HepG2 (cell line): ENCODE measurements around the gene ATG7. TPM values are rescaled to one million over a fixed set of nuclear protein-coding genes. Genes with fewer than 3 reads are reported as not detected.

ENCODE experiments used
- ATAC-seq: fragments of 200-7000 bp; cut with Tn5 transposase; 3 replicates; pipeline ENCODE4 v1.9.1; 2020; ENCODE audit warnings: mild to moderate bottlenecking, moderate library complexity
- BruUV-seq: library from RNA; stranded (reverse); fragments of 400-500 nt; replicated peaks from 2 replicates; lab custom pipeline; 2021; lab: Mats Ljungman, UMichigan
- CTCF ChIA-PET: fragments of 300-600 bp; formaldehyde crosslinking; extraction: SDS; loops from one replicate; lab custom pipeline; 2021; ENCODE audit warnings: low total read pairs, inconsistent platforms, low intra/inter-chr PET ratio; lab: Yijun Ruan, JAX
- POLR2A ChIA-PET: fragments of 350-600 bp; sonication (Branson Sonifier 250); formaldehyde crosslinking; loops from one replicate; lab custom pipeline; 2020; ENCODE audit warnings: antibody characterized with exemption, inconsistent platforms; lab: Yijun Ruan, JAX
- DNase-seq: peaks from one replicate; pipeline ENCODE4 v3.0.0-alpha.2; 2015; ENCODE audit warnings: low spot score
- FAIRE-seq: peaks from 3 replicates; lab custom pipeline; 2011; peaks lifted over from hg19 to GRCh38; lab: Jason Lieb, UNC
- H2AFZ ChIP-seq: one replicate; pipeline ENCODE4 v1.6.1; 2011; ENCODE audit warnings: low read length, inconsistent platforms
- H3K27ac ChIP-seq: fragments of 300-600 bp; 3 replicates; pipeline ENCODE4 v1.8.0; 2011; ENCODE audit warnings: mixed run types, mild to moderate bottlenecking, mixed read lengths, low read length, inconsistent platforms; ENCODE audit not compliant: insufficient read depth; ENCODE audit errors: extremely low read length
- H3K27me3 ChIP-seq, 2 experiments: fragments of 200-600 bp in 1 of 2; 2 replicates in 1 of 2; 3 replicates in 1 of 2; pipeline versions ENCODE4 v1.6.0 to v1.8.0; 2011; ENCODE audit warnings: low read length in 2 of 2, mild to moderate bottlenecking in 2 of 2, moderate library complexity in 2 of 2, inconsistent platforms in 1 of 2; ENCODE audit not compliant: insufficient read depth in 2 of 2, control insufficient read depth in 1 of 2
- H3K36me3 ChIP-seq, 2 experiments: fragments of 200-600 bp in 1 of 2; replicated peaks in 1 of 2; 2 replicates in 1 of 2; 3 replicates in 1 of 2; pipeline versions ENCODE4 v1.5.1 to v1.8.0; 2011; ENCODE audit warnings: low read length in 2 of 2, inconsistent platforms in 1 of 2; ENCODE audit not compliant: insufficient read depth in 2 of 2, control insufficient read depth in 1 of 2
- H3K4me1 ChIP-seq: 2 replicates; pipeline ENCODE4 v1.5.1; 2012; ENCODE audit warnings: low read length, inconsistent platforms; ENCODE audit not compliant: insufficient read depth
- H3K4me2 ChIP-seq: 2 replicates; pipeline ENCODE4 v1.6.0; 2011; ENCODE audit warnings: low read depth, low read length, inconsistent platforms
- H3K4me3 ChIP-seq, 3 experiments: fragments of 200-600 bp in 1 of 3; sonication (generic), shearing (Covaris generic) in 1 of 3; replicated peaks in 1 of 3; 2 replicates each; pipeline ENCODE4 v1.5.1; 2011 to 2016; ENCODE audit warnings: low read length in 3 of 3, inconsistent platforms in 2 of 3, low read depth in 2 of 3, mild to moderate bottlenecking in 2 of 3, control low read depth in 1 of 3, mixed read lengths in 1 of 3; ENCODE audit not compliant: insufficient read depth in 1 of 3
- H3K79me2 ChIP-seq: one replicate; pipeline ENCODE4 v1.6.1; 2011; ENCODE audit warnings: low read length, inconsistent platforms; ENCODE audit not compliant: insufficient read depth
- H3K9ac ChIP-seq: 2 replicates; pipeline ENCODE4 v1.6.0; 2011; ENCODE audit warnings: mild to moderate bottlenecking, low read depth, low read length, inconsistent platforms; ENCODE audit not compliant: insufficient read depth
- H3K9me3 ChIP-seq: 2 replicates; pipeline ENCODE4 v1.5.1; 2012; ENCODE audit warnings: mild to moderate bottlenecking, low read length
- H4K20me1 ChIP-seq: 2 replicates; pipeline ENCODE4 v1.6.0; 2011; ENCODE audit warnings: inconsistent platforms, mild to moderate bottlenecking, low read length, moderate library complexity; ENCODE audit not compliant: insufficient read depth
- BRD4 ChIP-seq: sonication (generic); formaldehyde crosslinking; IDR thresholded peaks from 2 replicates; pipeline ENCODE4 v1.4.0; 2020; ENCODE audit warnings: missing genetic modification reagents
- GFI1 ChIP-seq: sonication (generic); formaldehyde crosslinking; IDR thresholded peaks from 2 replicates; pipeline ENCODE4 v1.5.0; 2020; ENCODE audit warnings: missing genetic modification reagents, mild to moderate bottlenecking, borderline replicate concordance
- HMG20B ChIP-seq: conservative IDR thresholded peaks from 2 replicates; pipeline ENCODE4 v1.6.1; 2016; ENCODE audit warnings: missing genetic modification reagents, missing compliant biosample characterization
- RARG ChIP-seq: sonication (generic); formaldehyde crosslinking; IDR thresholded peaks from 2 replicates; pipeline ENCODE4 v1.4.0; 2020; ENCODE audit warnings: low read depth, mild to moderate bottlenecking, missing genetic modification reagents
- SCMH1 ChIP-seq: sonication (generic); formaldehyde crosslinking; IDR thresholded peaks from 2 replicates; pipeline ENCODE4 v1.9.0; 2021; ENCODE audit warnings: missing genetic modification reagents, mild to moderate bottlenecking, borderline replicate concordance
- SMAD9 ChIP-seq: sonication (generic); formaldehyde crosslinking; IDR thresholded peaks from 2 replicates; pipeline ENCODE4 v1.5.1; 2020; ENCODE audit warnings: mild to moderate bottlenecking, missing genetic modification reagents
- ZNF121 ChIP-seq: sonication (generic); formaldehyde crosslinking; IDR thresholded peaks from 2 replicates; pipeline ENCODE4 v1.5.0; 2020; ENCODE audit warnings: mild to moderate bottlenecking, missing genetic modification reagents
- ZNF549 ChIP-seq: sonication (generic); formaldehyde crosslinking; IDR thresholded peaks from 2 replicates; pipeline ENCODE4 v1.5.0; 2020; ENCODE audit warnings: missing genetic modification reagents
- ZNF879 ChIP-seq: sonication (generic); formaldehyde crosslinking; IDR thresholded peaks from 2 replicates; pipeline ENCODE4 v1.8.1; 2023; ENCODE audit warnings: missing genetic modification reagents
- WGBS: methylation state at CpG from one replicate; pipeline ENCODE4 v1.1.6; 2017; ENCODE audit warnings: low lambda C conversion rate; 5-methylcytosine and 5-hydroxymethylcytosine counted together
- in situ Hi-C: cut with HindIII; loops from 2 replicates; pipeline ENCODE4 v1.10.0; 2017; ENCODE audit warnings: low pct_unique_long_range_greater_than_20kb; ENCODE audit not compliant: extremely low pct_ligation_motif_present
- intact Hi-C: fragments of 100-400 bp; cut with micrococcal nuclease; formaldehyde crosslinking; loops from one replicate; pipeline ENCODE4 v1.10.0; 2022; ENCODE audit not compliant: unreplicated experiment
- polyA plus RNA-seq, 8 experiments: library from polyadenylated mRNA; depleted of rRNA in 3 of 8; stranded (reverse) in 7 of 8; unstranded in 1 of 8; fragments of >200 nt; fragmentation: Illumina TruSeq in 4 of 8; extraction: Trizol in 4 of 8; gene quantifications; 2 replicates each; pipeline versions ENCODE4 v1.2.1 to v1.2.3, GENCODE V29; 2011 to 2016; ENCODE audit warnings: low read depth in 4 of 8, missing spikeins in 1 of 8, mixed read lengths in 1 of 8; ENCODE audit not compliant: insufficient read depth in 1 of 8
- total RNA-seq, 5 experiments: library from RNA; depleted of rRNA; stranded (reverse); fragments of >200 nt; fragmentation: Illumina TruSeq; extraction: Trizol; gene quantifications; 2 replicates each; pipeline ENCODE4 v1.2.3, GENCODE V29; 2016; ENCODE audit warnings: low read depth in 1 of 5
- TF ChIP-seq, protein P1 (sequence below), 2 experiments: sonication (generic) in 1 of 2; formaldehyde crosslinking in 1 of 2; IDR thresholded peaks; 2 replicates each; pipeline versions ENCODE4 v1.4.0 to v1.6.1; 2016 to 2020; ENCODE audit warnings: borderline replicate concordance in 1 of 2, low read depth in 1 of 2, mild to moderate bottlenecking in 1 of 2, missing genetic modification reagents in 1 of 2

Gene ATG7
- total and polyA plus RNA-seq, 2 of the 13 experiments (the other 11 are each of a cell fraction or from before 2014, with no cell fraction given): 7.8 to 22.1 TPM

DNA sequence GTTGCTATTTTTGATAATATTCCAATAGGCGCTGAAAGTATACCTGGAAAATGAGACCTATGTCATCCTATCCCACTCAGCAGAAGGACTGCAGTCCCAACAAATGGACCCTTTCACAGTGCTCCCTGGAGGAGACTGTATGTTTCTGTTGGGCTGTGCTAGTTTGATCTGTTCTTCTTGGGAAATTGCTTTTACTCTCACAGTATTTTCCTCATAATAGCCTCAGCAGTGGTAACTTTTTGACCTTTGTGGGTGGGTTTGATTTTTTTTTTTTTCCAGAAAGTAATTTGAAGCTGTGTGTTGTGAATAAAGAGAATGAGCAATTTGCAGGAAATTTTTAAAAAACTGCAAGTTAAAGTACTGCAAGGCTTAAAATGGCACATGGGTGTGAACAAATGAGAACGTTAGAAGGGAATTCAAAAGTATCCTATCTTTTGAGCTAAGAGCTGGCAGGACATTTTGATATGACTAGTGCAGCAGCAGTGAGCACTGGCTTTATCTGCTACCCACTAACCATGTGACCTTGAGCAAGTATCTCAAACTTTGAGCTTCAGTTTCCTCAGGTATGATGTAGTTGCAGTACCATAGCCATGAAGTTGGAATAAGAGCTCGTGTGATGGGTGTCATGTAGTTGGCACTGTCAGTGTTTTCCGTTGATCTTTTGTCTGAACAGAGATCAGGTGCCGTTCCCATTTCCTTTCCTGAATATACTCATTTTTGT, 118.4 kb downstream of the ATG7 start:
- FAIRE-seq: peak; percentile 32
- no peak overlapping the region for H3K27ac ChIP-seq
- ATAC-seq: no peak
- no peaks in the 10 kb centered on the region for H3K9me3 ChIP-seq
- TF ChIP-seq ZNF549 (CRISPR knock-in tag) (no peak), RARG (CRISPR knock-in tag) (no peak), ZNF879 (CRISPR knock-in tag) (no peak), SMAD9 (no peak), HMG20B (CRISPR knock-in tag) (no peak), ZNF121 (CRISPR knock-in tag) (no peak), SCMH1 (no peak)
- TF ChIP-seq, all 625 proteins: peak for 0
- no peak overlapping the region for H2AFZ ChIP-seq
- H3K79me2 ChIP-seq: no peaks in the 10 kb centered on the region
- no peaks in the 10 kb centered on the region for H3K36me3 ChIP-seq
- no peak overlapping the region for H3K4me3 ChIP-seq
- DNase-seq: no peak
- ChIA-PET CTCF (no interaction called here), POLR2A (interaction anchor here (1.0 kb wide), 1 partner anchor 12 kb away, joined by 4 read pairs; no protein-coding TSS in a partner anchor)
- no peaks in the 10 kb centered on the region for H3K27me3 ChIP-seq
- H3K4me1 ChIP-seq: peaks cover 27% of the 10 kb centered on the region
- in situ Hi-C loops (no loop called here), intact Hi-C loops (no loop called here)
- WGBS: 83% methylated on average over 5 of the region's 5 CpGs
- no peak overlapping the region for H3K9ac ChIP-seq
- H3K4me2 ChIP-seq: no peak overlapping the region
- BruUV-seq: no TSS peak
- H4K20me1 ChIP-seq: no peaks in the 10 kb centered on the region

DNA sequence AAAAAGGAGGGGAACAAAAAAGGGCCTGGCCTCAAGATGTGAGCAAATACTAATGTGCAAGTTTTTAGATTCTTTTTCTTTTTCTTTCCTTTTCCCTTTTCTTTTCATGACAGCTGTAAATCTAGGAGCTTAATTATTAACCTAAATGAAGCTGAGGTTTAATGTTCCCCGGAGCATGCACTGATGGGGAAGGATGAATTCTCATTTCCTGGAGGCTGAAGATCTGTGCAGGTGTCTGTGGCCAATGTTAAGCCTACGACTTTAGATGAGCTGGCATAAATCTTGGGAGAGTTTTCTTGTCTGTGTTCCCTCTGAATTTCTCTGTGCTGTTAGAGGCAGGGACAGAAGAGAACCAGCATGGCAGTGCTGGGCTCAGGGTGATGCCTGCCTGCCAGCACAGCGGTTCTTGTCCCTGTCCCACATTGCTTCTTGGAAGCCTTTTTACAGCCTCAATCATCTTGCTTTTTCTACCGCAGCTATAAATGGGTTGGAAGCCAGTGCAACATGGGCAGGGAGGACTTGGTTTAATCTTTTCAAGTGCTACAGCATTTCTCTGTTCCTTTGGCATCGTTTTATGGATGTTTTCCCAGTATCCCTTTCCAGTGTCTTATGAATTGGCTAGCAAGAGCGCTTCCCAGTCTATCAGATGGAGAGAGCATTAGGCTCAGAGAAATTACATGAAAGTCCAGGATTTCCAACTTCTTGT, 119.1 kb downstream of the ATG7 start:
- FAIRE-seq (no peak), DNase-seq (no peak)
- no TSS peak for BruUV-seq
- Histone ChIP-seq H3K4me1 (peaks cover 34% of the 10 kb centered on the region), H3K79me2 (no peaks in the 10 kb centered on the region), H3K27me3 (no peaks in the 10 kb centered on the region), H3K36me3 (no peaks in the 10 kb centered on the region), H3K9ac (no peak overlapping the region), H3K27ac (no peak overlapping the region), H3K4me2 (no peak overlapping the region)
- ChIA-PET CTCF (no interaction called here), POLR2A (interaction anchor here (1.0 kb wide), 1 partner anchor 12 kb away, joined by 4 read pairs; no protein-coding TSS in a partner anchor)
- intact Hi-C loops: no loop called here
- WGBS: 78% methylated on average over 6 of the region's 6 CpGs
- TF ChIP-seq BRD4 (CRISPR knock-in tag): no peak
- TF ChIP-seq GFI1: peak; percentile 38; the same call in 1 of the 2 replicates
- TF ChIP-seq, protein P1, sequence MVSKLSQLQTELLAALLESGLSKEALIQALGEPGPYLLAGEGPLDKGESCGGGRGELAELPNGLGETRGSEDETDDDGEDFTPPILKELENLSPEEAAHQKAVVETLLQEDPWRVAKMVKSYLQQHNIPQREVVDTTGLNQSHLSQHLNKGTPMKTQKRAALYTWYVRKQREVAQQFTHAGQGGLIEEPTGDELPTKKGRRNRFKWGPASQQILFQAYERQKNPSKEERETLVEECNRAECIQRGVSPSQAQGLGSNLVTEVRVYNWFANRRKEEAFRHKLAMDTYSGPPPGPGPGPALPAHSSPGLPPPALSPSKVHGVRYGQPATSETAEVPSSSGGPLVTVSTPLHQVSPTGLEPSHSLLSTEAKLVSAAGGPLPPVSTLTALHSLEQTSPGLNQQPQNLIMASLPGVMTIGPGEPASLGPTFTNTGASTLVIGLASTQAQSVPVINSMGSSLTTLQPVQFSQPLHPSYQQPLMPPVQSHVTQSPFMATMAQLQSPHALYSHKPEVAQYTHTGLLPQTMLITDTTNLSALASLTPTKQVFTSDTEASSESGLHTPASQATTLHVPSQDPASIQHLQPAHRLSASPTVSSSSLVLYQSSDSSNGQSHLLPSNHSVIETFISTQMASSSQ (IDR thresholded peaks at IDR 0.05; ENCODE audit: low read depth): peak; percentile 62
- TF ChIP-seq, protein P1 (CRISPR knock-in tag; IDR thresholded peaks at IDR 0.05; ENCODE audit: borderline replicate concordance): no peak
- TF ChIP-seq, all 625 proteins: peak for 2
- in situ Hi-C loops: no loop called here
- H2AFZ ChIP-seq: no peak overlapping the region
- no peaks in the 10 kb centered on the region for H4K20me1 ChIP-seq
- no peak for ATAC-seq
- no peak overlapping the region for H3K4me3 ChIP-seq
- H3K9me3 ChIP-seq: no peaks in the 10 kb centered on the region
